ENCODE data around the gene AUTS2. TPM values are rescaled to one million over a fixed set of nuclear protein-coding genes. Genes with fewer than 3 reads are reported as not detected.

The AUTS2 gene
- total RNA-seq, 1 donor from 2014 or later = 5.2 TPM

GRCh38 chr7:70830426-70830825, 1232.2 kb downstream of the AUTS2 start:
- no peak for DNase-seq
- intact Hi-C loops (cut with DNase I) = no loop called here
- ATAC-seq (ENCODE audit: poor library complexity) = no peak

- no peak for ATAC-seq (ENCODE audit: poor library complexity)
- no peak for DNase-seq
- intact Hi-C loops (cut with DNase I) = no loop called here
Observed at GRCh38 chr7:70833726-70834125, 1235.5 kb downstream of the AUTS2 start.

GRCh38 chr7:70834424-70834823, 1236.1 kb downstream of the AUTS2 start:
- intact Hi-C loops (cut with DNase I) = no loop called here
- ATAC-seq (ENCODE audit: poor library complexity) (no peak), DNase-seq (no peak)

- intact Hi-C loops (cut with DNase I) = no loop called here
- ATAC-seq (ENCODE audit: poor library complexity) (no peak), DNase-seq (no peak)
Observed at GRCh38 chr7:70835658-70836057, 1237.4 kb downstream of the AUTS2 start.

GRCh38 chr7:70836279-70836678, 1238.0 kb downstream of the AUTS2 start:
- no peak for DNase-seq

GRCh38 chr7:70836946-70837345, 1238.7 kb downstream of the AUTS2 start:
- ATAC-seq (ENCODE audit: poor library complexity) (no peak), DNase-seq (no peak)
- intact Hi-C loops (cut with DNase I) = no loop called here

More at GRCh38 chr7:70836279-70836678, 1238.0 kb downstream of the AUTS2 start:
- no peak for ATAC-seq (ENCODE audit: poor library complexity)
- intact Hi-C loops (cut with DNase I) = no loop called here

GRCh38 chr7:70837589-70837988, 1239.3 kb downstream of the AUTS2 start:
- DNase-seq (no peak), ATAC-seq (ENCODE audit: poor library complexity) (no peak)
- intact Hi-C loops (cut with DNase I) = no loop called here

GRCh38 chr7:70838292-70838907, 1240.1 kb downstream of the AUTS2 start:
- ATAC-seq (ENCODE audit: poor library complexity) (no peak), DNase-seq (no peak)
- intact Hi-C loops (cut with DNase I) = no loop called here
